K562 (cell line): ENCODE data around the gene DAP. TPM values are rescaled to one million over a fixed set of nuclear protein-coding genes. Genes with fewer than 3 reads are reported as not detected.

Source experiments
- ATAC-seq: fragments of 200-7000 bp; cut with Tn5 transposase; 3 replicates; pipeline ENCODE4 v1.9.1; 2020; ENCODE audit warnings: moderate library complexity
- BruUV-seq: library from RNA; stranded (reverse); fragments of 400-500 nt; replicated peaks from 2 replicates; lab custom pipeline; 2021; lab: Mats Ljungman, UMichigan
- CTCF ChIA-PET: fragments of 300-600 bp; formaldehyde crosslinking; extraction: SDS; loops from one replicate; lab custom pipeline; 2021; ENCODE audit warnings: low intra/inter-chr PET ratio; lab: Yijun Ruan, JAX
- POLR2A ChIA-PET: fragments of 300-600, 350-650 bp; sonication (Branson Sonifier 250); formaldehyde crosslinking; extraction: SDS; loops from one replicate; lab custom pipeline; 2021; ENCODE audit warnings: antibody characterized with exemption, inconsistent platforms; lab: Yijun Ruan, JAX
- DNase-seq, 4 experiments: peaks; one replicate each; pipeline versions ENCODE4 v3.0.0 to v3.0.0-alpha.2; 2011 to 2018; ENCODE audit warnings: low spot score in 3 of 4, mixed read lengths in 3 of 4; ENCODE audit errors: extremely low read depth in 1 of 4
- FAIRE-seq: peaks from 2 replicates; lab custom pipeline; 2011; peaks lifted over from hg19 to GRCh38; lab: Jason Lieb, UNC
- H2AFZ ChIP-seq: 2 replicates; pipeline ENCODE4 v1.6.0; 2011; ENCODE audit warnings: low read depth, low read length, control low read depth, inconsistent platforms
- H3K27ac ChIP-seq: fragments of 200-600 bp; 3 replicates; pipeline ENCODE4 v1.8.0; 2011; ENCODE audit warnings: low read depth, mild to moderate bottlenecking, control low read depth, inconsistent platforms, low read length, moderate library complexity, mixed read lengths; ENCODE audit errors: extremely low read depth
- H3K27me3 ChIP-seq, 2 experiments: fragments of 300-600 bp in 1 of 2; 2 replicates in 1 of 2; 3 replicates in 1 of 2; pipeline versions ENCODE4 v1.6.0 to v1.8.0; 2011; ENCODE audit warnings: inconsistent platforms in 2 of 2, low read length in 2 of 2, mild to moderate bottlenecking in 1 of 2, mixed read lengths in 1 of 2, moderate library complexity in 1 of 2; ENCODE audit not compliant: control insufficient read depth in 2 of 2, insufficient read depth in 2 of 2
- H3K36me3 ChIP-seq: fragments of 300-600 bp; 3 replicates; pipeline ENCODE4 v1.8.0; 2011; ENCODE audit warnings: mild to moderate bottlenecking, low read length, inconsistent platforms; ENCODE audit not compliant: control insufficient read depth, insufficient read depth
- H3K4me1 ChIP-seq, 2 experiments: fragments of 200-600 bp in 1 of 2; replicated peaks in 1 of 2; 2 replicates in 1 of 2; 3 replicates in 1 of 2; pipeline versions ENCODE4 v1.5.1 to v1.8.0; 2011; ENCODE audit warnings: inconsistent platforms in 2 of 2, low read length in 2 of 2, mild to moderate bottlenecking in 1 of 2, mixed read lengths in 1 of 2, moderate library complexity in 1 of 2; ENCODE audit not compliant: control insufficient read depth in 2 of 2, insufficient read depth in 2 of 2
- H3K4me2 ChIP-seq: 2 replicates; pipeline ENCODE4 v1.6.1; 2011; ENCODE audit warnings: low read length, control low read depth, inconsistent platforms, mixed read lengths; ENCODE audit not compliant: insufficient read depth
- H3K4me3 ChIP-seq: fragments of 200-600 bp; sonication (generic), shearing (Covaris generic); 2 replicates; pipeline ENCODE4 v1.5.1; 2016; ENCODE audit warnings: control low read depth, inconsistent platforms
- H3K79me2 ChIP-seq: fragments of 200-600 bp; 3 replicates; pipeline ENCODE4 v1.8.0; 2011; ENCODE audit warnings: low read length, inconsistent platforms; ENCODE audit not compliant: control insufficient read depth, insufficient read depth
- H3K9ac ChIP-seq, 2 experiments: 2 replicates each; pipeline versions ENCODE4 v1.6.0 to v1.6.1; 2011; ENCODE audit warnings: low read depth in 2 of 2, low read length in 2 of 2, control low read depth in 1 of 2, inconsistent platforms in 1 of 2, mild to moderate bottlenecking in 1 of 2, mixed read lengths in 1 of 2; ENCODE audit not compliant: insufficient read depth in 1 of 2
- H3K9me1 ChIP-seq: one replicate; pipeline ENCODE4 v1.6.0; 2011; ENCODE audit warnings: inconsistent platforms, mild to moderate bottlenecking, low read length, moderate library complexity; ENCODE audit not compliant: control insufficient read depth, insufficient read depth
- H3K9me3 ChIP-seq: replicated peaks from 2 replicates; pipeline ENCODE4 v1.5.1; 2011; ENCODE audit warnings: low read depth, low read length, inconsistent platforms; ENCODE audit not compliant: control insufficient read depth, insufficient read depth
- H4K20me1 ChIP-seq: replicated peaks from 2 replicates; pipeline ENCODE4 v1.6.1; 2011; ENCODE audit warnings: low read length, inconsistent platforms, mixed read lengths; ENCODE audit not compliant: control insufficient read depth, insufficient read depth
- ESRRA ChIP-seq: fragments of 450-650 bp; IDR thresholded peaks from 2 replicates; pipeline ENCODE4 v1.6.1; 2014; ENCODE audit warnings: low read depth, mild to moderate bottlenecking, moderate library complexity, borderline replicate concordance
- JUNB ChIP-seq: fragments of 450-650 bp; formaldehyde crosslinking; conservative IDR thresholded peaks from 2 replicates; pipeline ENCODE4 v1.4.0; 2020; ENCODE audit warnings: mild to moderate bottlenecking
- MBD1 ChIP-seq: fragments of 250-450 bp; sonication (Bioruptor Pico); IDR thresholded peaks from 2 replicates; pipeline ENCODE4 v1.8.0; 2022; ENCODE audit warnings: inconsistent platforms
- PHF20 ChIP-seq: fragments of 450-650 bp; IDR thresholded peaks from 2 replicates; pipeline ENCODE4 v1.6.1; 2018; ENCODE audit not compliant: partially characterized antibody
- PTTG1 ChIP-seq: fragments of 450-650 bp; IDR thresholded peaks from 2 replicates; pipeline ENCODE4 v1.6.1; 2016; ENCODE audit warnings: low read depth, mild to moderate bottlenecking, missing genetic modification characterization, missing compliant biosample characterization
- TAF15 ChIP-seq: fragments of 200-400 bp; formaldehyde crosslinking; IDR thresholded peaks from 2 replicates; pipeline ENCODE4 v1.6.1; 2017; ENCODE audit warnings: mild to moderate bottlenecking, low read depth, low read length, moderate library complexity
- ZNF398 ChIP-seq: fragments of 250-450 bp; sonication (Bioruptor Pico); IDR thresholded peaks from 2 replicates; pipeline ENCODE4 v1.8.0; 2021; ENCODE audit warnings: moderate library complexity, mild to moderate bottlenecking, inconsistent platforms
- WGBS: fragments of 100-300 bp; shearing (Covaris generic); methylation state at CpG from one replicate; pipeline ENCODE4 v1.1.6; 2016; ENCODE audit warnings: low coverage, mixed read lengths; ENCODE audit not compliant: insufficient coverage; ENCODE audit errors: missing lambda C conversion rate; 5-methylcytosine and 5-hydroxymethylcytosine counted together
- in situ Hi-C: fragments of 300-500 bp; cut with MboI; formaldehyde crosslinking; loops from 4 replicates; pipeline ENCODE4 v1.15.0; 2018; ENCODE audit warnings: inconsistent platforms, mixed read lengths
- intact Hi-C: fragments of 100-400 bp; cut with micrococcal nuclease; formaldehyde crosslinking; loops from 2 replicates; pipeline ENCODE4 v1.14.2; 2022
- polyA plus RNA-seq, 8 experiments: library from polyadenylated mRNA; depleted of rRNA in 4 of 8; stranded (reverse) in 5 of 8; unstranded in 3 of 8; fragments of >200 nt; fragmentation: Nextera tagmentation in 2 of 8; fragmentation: Illumina TruSeq in 1 of 8; extraction: Ambion mirVana in 2 of 8; extraction: Trizol in 1 of 8; gene quantifications; 2 replicates each; pipeline versions ENCODE4 v1.2.1 to v1.2.3, GENCODE V29; 2011 to 2014; ENCODE audit warnings: inconsistent platforms in 1 of 8, missing spikeins in 1 of 8
- total RNA-seq, 7 experiments: library from RNA; depleted of rRNA in 6 of 7; stranded (reverse); fragments of >200 nt in 6 of 7; fragmentation: Illumina TruSeq in 2 of 7; extraction: Trizol in 2 of 7; gene quantifications; 2 replicates each; pipeline versions ENCODE4 v1.2.1 to v1.2.3, GENCODE V29; 2011 to 2021; ENCODE audit warnings: low replicate concordance in 1 of 7

Gene DAP
- total and polyA plus RNA-seq, 9 of the 15 experiments (the other 6 are each of a cell fraction or from before 2014, with no cell fraction given): 14.1 to 151 (median 34.5) TPM

- TF ChIP-seq ZNF398 (CRISPR knock-in tag) (no peak), TAF15 (no peak)
These were observed 72.3 kb downstream of the DAP start (continued) for GRCh38 chr5:10688651-10689171.

GRCh38 chr5:10686890-10687289 lies 74.1 kb downstream of the DAP start:
- no peak for ATAC-seq
- Histone ChIP-seq H4K20me1 (peaks cover 19% of the 10 kb centered on the region), H3K79me2 (peaks cover 9% of the 10 kb centered on the region; the same call in 1 of the 3 replicates), H3K4me1 (peaks cover 6 to 12% of the 10 kb centered on the region in 2 experiments; a peak in 4 of 5 replicates), H3K9me3 (no peaks in the 10 kb centered on the region), H3K4me2 (no peak overlapping the region), H3K9me1 (peaks cover 9% of the 10 kb centered on the region), H3K9ac (no peak overlapping the region), H3K27ac (no peak overlapping the region), H3K4me3 (no peak overlapping the region), H3K36me3 (peaks cover 53% of the 10 kb centered on the region; the same call in 2 of the 3 replicates), H3K27me3 (no peaks in the 10 kb centered on the region), H2AFZ (no peak overlapping the region)
- in situ Hi-C loops (no loop called here), intact Hi-C loops (no loop called here)
- CTCF ChIA-PET: no interaction called here
- no peak for DNase-seq
- no TSS peak for BruUV-seq
- POLR2A ChIA-PET: interaction anchor here (0.6 to 1.3 kb wide), 2 partner anchors 11 to 100 kb away, joined by 3 read pairs; no protein-coding TSS in a partner anchor
- FAIRE-seq: no peak
- WGBS: 92% methylated on average over 2 of the region's 2 CpGs
- TF ChIP-seq ESRRA: no peak
- no peak for TF ChIP-seq MBD1 (CRISPR knock-in tag)
- TF ChIP-seq JUNB: no peak
- no peak for TF ChIP-seq PHF20
- TF ChIP-seq PTTG1: no peak
